ENCODE measurements around the gene PPA1.
A peak's percentile ranks its signal among the peaks of the same experiment; 100 is the strongest.

The PPA1 gene

DNA sequence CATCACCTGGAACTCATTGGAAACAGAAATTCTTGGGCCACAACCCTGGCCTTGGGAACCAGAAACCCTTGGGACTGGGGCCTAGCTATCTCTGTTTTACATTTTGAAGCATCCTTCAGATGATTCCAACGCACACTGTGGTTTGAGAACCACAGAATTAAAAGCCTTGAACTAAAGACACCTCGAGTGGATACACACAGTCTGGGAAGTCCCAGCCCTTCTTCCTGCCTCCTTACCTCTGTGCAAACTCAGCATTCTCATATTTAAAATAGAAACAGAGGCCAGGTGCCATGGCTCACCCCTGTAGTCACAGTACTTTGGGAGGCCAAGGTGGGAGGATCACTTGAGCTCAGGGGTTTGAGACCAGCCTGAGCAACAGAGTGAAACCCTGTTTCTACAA, 37.7 kb upstream of the PPA1 start:
- no peak overlapping the region for H3K27ac ChIP-seq
- TF ChIP-seq, protein P1, sequence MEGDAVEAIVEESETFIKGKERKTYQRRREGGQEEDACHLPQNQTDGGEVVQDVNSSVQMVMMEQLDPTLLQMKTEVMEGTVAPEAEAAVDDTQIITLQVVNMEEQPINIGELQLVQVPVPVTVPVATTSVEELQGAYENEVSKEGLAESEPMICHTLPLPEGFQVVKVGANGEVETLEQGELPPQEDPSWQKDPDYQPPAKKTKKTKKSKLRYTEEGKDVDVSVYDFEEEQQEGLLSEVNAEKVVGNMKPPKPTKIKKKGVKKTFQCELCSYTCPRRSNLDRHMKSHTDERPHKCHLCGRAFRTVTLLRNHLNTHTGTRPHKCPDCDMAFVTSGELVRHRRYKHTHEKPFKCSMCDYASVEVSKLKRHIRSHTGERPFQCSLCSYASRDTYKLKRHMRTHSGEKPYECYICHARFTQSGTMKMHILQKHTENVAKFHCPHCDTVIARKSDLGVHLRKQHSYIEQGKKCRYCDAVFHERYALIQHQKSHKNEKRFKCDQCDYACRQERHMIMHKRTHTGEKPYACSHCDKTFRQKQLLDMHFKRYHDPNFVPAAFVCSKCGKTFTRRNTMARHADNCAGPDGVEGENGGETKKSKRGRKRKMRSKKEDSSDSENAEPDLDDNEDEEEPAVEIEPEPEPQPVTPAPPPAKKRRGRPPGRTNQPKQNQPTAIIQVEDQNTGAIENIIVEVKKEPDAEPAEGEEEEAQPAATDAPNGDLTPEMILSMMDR (IDR thresholded peaks at IDR 0.05): no peak
- no peak for TF ChIP-seq ZFX (IDR thresholded peaks at IDR 0.05; ENCODE audit: borderline replicate concordance)

DNA sequence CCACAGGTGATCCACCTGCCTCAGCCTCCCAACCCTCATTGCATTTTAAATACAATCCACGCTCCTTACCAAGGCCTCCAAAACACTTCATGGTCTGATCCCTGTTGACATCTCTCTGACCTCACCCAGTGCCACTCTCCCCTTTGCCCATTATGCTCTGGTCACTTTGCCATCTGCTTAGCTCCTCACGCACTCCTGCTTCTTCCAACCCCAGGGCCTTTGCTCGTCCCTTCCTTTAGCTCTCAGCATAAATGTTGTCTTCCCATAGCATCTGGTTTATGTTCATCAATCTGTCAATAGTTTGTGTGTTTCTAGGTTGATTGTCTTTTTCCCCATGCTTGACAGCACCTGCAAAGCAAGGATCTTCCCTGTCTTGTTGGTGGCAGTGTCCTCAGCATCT, 36.5 kb upstream of the PPA1 start:
- TF ChIP-seq, protein P1 (IDR thresholded peaks at IDR 0.05): no peak
- TF ChIP-seq ZFX (IDR thresholded peaks at IDR 0.05; ENCODE audit: borderline replicate concordance): no peak
- no peak overlapping the region for H3K27ac ChIP-seq

DNA sequence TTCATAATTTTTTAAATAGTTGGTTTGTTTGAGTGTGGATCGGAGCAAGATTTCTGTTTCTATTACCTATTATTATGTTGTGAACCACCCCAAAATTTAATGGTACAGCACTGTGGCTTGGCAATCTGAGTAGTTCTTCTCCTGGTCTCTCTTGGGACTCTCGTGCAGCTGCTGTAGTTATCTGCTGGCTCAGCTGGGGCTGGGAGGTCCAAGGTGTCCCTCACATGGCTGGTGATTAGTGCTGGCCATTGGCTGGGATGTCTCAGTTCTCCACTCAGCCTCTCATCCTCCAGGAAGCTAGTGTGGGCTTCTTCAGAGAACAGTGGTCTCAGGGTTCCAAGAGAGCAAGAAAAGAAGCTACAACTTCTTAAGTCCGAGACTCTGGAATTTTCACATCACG, 35.1 kb upstream of the PPA1 start:
- TF ChIP-seq ZFX (IDR thresholded peaks at IDR 0.05; ENCODE audit: borderline replicate concordance): no peak
- TF ChIP-seq, protein P1 (IDR thresholded peaks at IDR 0.05): no peak
- no peak overlapping the region for H3K27ac ChIP-seq

DNA sequence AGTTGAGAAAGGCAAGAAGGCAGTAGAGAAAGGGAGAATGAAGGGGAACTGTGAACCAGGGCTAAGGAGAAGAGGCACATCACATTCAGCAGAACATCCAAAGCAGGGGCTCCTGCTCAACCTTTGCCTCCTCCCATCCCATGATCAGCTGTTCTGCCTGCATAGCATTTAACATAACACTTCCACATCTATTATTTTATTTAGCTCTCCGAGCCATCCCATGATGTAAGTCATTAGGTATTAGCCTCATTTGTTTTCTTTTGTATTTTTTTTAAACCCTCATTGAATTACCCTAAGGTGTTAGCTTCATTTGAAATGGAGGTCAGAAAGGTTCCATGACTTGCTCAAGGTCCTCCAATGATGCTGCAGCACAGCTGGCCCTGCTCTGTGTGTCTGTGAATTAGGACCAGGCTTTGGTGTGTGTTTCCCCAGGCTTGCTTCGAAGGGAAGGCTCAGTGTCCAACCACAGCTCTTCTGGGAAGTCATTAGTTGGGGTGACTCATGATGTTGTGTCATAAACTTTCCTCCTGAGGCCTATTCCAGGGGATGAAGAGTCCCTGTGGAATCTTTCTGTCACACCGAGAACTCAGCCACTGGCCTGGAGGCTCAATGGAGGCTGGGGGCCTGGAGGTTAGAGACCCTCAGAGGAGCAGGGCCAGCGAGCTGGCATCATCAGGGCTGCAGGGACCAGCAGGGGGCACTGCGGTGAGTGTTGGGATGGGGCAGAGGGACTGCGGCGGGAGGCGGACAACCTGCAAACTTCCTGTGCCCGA, 34.1 kb upstream of the PPA1 start:
- no peak overlapping the region for H3K27ac ChIP-seq
- TF ChIP-seq, protein P1 (IDR thresholded peaks at IDR 0.05): peak; percentile 32
- TF ChIP-seq ZFX (IDR thresholded peaks at IDR 0.05; ENCODE audit: borderline replicate concordance): no peak

DNA sequence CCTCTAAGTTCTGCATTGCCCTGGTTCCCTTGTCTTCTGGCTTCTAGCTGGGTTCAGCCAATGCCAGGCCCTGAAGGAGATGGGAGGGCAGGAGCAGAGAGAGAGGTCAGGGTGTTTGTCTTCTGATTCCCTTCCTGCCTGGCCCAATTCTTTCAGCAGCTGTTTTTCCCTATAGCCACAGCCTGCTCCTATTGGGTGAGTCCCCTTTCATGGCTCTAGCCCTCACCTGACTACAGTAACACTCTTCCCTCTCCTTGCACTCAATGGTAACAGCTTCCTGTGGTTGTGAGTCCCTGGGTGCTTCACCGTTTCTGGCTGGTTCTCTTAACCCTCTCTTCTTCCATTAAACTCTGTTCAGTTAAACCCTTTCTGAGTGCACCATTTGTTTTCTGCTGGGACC, 33.5 kb upstream of the PPA1 start:
- H3K27ac ChIP-seq: no peak overlapping the region
- TF ChIP-seq, protein P1 (IDR thresholded peaks at IDR 0.05): no peak
- no peak for TF ChIP-seq ZFX (IDR thresholded peaks at IDR 0.05; ENCODE audit: borderline replicate concordance)

DNA sequence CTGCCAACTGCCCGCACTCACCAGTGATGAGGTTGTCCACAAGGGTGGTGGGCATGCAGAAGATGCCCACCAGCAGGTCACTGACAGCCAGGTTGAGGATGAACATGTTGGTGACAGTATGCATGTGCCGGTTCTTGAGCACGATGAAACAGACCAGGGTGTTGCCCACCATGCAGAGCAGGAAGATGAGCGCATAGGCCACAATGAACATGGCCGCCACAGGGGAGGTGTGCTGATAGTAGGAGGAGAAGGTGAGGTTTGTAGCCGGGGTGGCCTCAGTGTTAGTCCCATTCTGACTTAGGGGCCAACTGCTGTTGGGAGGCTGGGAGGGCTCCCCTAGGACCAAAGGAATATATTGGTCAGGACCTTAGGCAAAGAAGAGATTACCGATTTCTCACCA, 32.8 kb upstream of the PPA1 start:
- H3K27ac ChIP-seq: no peak overlapping the region
- no peak for TF ChIP-seq ZFX (IDR thresholded peaks at IDR 0.05; ENCODE audit: borderline replicate concordance)
- TF ChIP-seq, protein P1 (IDR thresholded peaks at IDR 0.05): no peak

DNA sequence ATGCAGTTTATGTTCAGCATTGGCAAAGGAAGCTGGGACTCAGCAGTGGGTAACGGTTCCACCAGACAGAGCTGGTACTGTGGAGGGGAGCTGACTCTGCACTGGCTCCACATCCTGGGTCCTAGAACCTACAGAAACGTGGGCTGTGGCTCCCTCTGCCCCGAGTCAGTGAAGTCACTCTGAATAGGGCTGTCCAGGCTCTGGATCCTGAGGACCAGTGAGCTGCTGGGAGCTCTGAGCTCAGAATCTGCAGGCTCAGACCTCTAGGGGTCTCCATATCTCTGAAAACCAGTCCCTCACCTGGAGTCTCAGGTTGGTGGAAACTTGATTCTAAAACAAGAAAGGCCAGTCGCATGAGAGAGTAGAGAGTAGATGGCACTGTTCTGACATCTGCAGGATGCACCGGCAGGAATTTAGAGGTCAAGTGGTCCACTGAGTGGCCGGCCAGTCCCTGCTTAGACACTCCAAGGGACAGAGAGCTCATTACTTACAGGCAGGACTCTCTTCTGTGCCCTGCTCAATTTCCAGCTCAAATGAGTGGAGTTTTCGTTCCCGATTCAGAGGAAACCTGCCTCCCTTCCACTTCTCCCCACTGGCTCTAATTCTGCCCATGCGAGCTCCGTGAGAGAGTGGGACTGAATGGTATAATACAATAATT, 31.9 kb upstream of the PPA1 start:
- no peak for TF ChIP-seq ZFX (IDR thresholded peaks at IDR 0.05; ENCODE audit: borderline replicate concordance)
- TF ChIP-seq, protein P1 (IDR thresholded peaks at IDR 0.05): peak; percentile 49
- no peak overlapping the region for H3K27ac ChIP-seq
